HG02973 (cell line): ENCODE measurements around the gene SYNE2.

ENCODE experiments used
- ATAC-seq: cut with Tn5 transposase; IDR thresholded peaks from one replicate; pipeline ENCODE4 v1.9.1; 2021; ENCODE audit warnings: moderate library complexity; ENCODE audit not compliant: unreplicated experiment

The SYNE2 gene

DNA sequence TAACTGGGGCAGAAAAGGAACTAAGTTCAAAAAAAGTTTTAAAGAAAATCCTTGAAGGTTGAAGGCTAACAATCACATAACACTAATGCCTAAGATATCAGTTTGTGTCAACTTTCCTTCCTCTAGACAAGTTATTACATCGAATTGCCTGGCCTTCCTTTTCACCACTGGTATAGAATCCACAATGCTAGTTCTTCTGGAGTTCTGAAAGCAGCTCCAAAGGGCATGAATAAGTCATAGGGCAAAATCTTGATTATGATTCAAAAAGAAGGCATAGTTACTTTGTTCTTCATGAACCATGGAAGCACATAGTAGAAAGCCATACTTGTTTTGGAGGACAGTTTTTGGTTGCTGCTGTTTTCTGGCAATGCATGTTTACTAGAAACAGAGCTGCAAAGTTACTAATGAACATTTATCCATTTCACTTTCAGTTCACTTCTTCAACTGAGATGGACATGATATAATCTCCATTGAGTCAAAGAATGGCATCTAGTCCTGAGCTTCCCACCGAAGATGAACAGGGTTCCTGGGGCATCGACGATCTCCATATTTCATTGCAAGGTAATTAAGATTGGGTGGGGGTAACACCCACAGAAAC lies 56.0 kb downstream of the SYNE2 start:
- ATAC-seq = no peak

DNA sequence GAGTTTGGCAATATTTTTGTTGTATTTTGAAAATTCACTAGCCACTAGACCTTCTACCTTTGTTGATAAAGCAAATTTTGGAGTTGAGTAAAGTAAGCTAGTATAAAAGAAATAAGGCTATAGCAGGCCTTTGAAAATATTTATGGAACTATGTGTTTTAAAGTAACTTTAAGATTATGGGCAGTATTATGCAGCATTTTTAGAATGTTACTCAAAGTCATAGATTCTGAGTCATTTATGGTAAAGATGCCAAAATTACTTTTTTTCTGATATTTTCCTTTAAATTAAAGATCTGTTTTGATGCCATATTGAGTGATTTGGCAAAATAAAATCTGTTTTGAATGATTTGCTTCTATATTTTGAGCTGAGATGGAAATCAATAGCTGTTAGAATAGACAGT lies 57.2 kb downstream of the SYNE2 start:
- ATAC-seq = no peak

DNA sequence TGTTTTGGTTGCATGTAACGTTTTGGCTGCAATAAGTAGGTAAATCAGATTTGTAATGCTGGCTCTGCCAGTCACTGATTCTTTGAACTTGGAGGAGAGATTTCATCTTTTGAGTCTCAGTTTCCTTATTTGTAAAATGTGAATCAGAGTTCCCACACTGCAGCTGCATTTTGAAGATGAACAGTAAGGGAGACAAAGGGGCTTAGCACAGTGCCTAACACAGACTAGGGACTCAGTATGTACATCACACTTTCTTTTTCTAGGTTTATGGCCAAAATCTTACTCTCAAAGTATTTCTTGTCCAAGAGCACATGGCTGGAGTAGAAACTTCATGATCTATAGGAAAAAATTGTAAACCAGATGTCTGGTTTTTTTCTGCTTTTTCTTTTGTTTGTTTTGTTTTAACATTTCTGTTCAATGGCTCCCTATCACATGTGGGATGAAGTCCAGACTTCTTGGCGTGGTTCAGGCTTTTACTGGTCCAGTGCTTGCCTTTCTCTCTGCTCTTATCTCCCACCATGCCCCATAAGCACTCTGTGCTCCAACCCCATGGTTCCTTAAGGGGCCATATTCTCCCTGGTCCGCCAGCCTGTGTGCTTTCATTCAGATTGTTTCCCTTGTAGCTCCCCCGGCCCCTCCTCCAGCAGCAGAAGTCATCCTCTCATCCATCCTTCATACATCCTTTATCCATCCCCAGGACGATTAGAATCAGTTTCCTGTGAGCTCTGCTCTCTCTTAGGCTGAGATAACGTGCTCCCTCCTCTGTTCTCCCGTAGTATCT lies 58.0 kb downstream of the SYNE2 start:
- no peak for ATAC-seq

DNA sequence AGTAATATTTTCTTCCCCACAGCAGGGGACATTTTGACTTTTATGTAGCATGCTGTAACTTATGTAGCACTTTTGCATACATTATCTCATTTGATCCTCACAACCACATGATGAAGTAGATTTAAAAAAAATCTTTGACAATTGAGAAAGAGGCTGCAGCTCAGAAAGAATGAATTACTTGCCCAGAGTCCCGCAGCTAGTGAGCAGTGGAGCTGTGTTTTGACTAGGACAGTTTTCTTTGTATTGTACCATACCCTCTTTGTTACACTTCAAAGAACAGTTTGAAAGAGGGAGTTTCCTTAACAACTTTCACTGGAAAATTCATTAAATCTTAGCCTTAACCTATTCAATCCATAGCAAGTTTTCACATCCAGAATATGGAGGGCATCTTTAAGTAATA lies 58.6 kb downstream of the SYNE2 start:
- ATAC-seq = no peak

DNA sequence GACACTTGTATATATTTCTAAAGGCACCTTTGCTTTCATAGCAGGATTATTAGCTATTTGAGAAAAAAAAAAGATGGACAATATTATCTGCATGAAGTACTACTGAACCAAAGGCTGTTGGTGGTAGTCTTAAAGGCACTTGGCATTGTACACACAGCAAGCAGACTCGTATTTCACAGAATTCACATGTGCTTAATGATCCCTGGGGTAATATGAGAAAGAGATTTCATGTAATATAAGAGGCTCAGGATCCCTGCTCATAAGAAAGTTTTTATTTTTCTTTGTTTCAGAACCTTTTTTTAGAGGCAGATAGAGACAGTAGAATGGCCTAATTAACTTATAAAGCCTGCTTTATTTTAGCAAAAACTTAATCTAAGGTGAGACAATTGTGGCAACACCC lies 59.5 kb downstream of the SYNE2 start:
- ATAC-seq = no peak

DNA sequence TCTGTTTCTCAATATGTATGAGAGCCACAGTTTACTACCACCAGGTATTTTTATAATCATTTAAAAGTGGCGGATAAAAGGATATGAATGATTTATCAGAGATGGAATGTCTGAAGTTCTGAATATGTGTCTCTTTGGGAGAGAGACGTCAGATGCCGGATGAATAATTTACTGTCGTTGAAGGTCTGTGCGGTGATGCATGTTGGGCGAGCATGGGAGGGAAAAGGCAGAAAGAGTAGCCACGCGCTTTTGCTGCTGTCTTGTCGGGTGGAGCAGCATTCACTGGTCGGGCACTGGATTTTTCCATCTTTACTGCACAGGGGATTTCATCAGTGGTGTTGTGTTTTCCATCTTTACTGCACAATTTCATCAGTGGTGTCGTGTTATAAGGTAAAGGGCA lies 65.6 kb downstream of the SYNE2 start:
- ATAC-seq = no peak

DNA sequence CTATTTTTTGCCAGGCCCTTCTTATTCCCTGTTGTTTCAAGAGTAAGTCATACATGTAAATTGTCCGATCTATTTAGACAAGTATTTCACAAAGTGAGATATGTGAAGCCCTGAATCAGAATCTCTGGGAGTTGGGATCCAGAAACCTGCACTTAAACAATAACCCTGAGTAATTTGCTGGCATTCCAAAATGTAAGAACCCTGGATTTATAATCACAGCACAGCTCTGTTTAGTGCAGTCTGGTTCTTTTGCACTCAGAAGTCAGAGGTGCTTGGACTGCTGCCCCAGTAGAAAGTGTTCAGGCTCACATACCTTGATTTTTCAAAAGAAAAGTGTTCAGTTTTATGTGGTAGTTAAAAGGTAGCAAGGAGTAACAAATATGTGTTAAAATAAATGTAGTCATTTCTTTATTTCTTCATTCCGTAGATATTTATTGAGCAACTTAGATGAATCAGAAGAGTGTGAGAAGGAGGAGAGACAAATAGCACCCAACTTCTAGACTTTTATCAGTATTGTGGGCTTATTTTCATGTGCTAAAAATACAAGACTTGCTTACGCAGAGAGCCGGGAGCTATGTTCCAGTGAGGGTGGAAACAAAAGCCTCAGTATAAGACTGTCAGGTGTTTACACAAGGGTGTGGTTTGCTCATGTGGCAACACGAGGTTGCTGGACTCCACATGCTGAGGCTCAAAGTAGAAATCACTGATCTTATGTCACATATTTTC lies 70.1 kb downstream of the SYNE2 start:
- ATAC-seq = no peak

DNA sequence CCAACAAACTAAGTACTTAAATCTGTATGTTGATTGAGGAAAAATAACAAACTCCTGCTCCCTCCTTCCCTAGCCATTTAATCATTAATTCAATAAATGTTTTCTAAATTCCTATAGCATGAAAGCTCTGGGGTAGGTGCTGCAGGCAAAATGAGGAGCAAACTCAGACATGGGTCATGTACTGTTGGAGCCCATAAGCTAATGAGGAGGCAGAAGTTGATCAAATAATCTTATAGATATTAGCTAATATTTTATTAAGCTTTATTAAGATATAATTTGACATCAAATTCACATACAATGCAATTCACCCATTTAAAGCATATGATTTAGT lies 70.6 kb downstream of the SYNE2 start:
- no peak for ATAC-seq

DNA sequence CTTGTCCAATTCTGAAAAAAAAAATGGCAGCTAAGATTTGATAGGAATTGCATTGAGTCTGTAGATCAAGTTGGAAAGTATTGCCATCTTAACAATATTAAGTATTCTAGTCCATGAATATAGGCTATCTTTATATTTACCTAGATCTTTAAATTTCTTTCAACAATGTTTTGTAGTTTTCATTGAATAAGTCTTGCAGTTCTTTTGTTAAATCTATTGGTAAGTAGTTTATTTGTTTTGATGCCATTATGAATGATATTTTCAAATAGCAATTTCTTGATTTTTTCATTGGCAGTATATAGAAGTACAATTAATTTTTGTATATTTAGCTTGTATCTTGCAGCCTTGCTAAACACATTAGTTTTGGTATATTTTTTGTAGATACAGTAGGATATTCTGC lies 71.6 kb downstream of the SYNE2 start:
- ATAC-seq = no peak

DNA sequence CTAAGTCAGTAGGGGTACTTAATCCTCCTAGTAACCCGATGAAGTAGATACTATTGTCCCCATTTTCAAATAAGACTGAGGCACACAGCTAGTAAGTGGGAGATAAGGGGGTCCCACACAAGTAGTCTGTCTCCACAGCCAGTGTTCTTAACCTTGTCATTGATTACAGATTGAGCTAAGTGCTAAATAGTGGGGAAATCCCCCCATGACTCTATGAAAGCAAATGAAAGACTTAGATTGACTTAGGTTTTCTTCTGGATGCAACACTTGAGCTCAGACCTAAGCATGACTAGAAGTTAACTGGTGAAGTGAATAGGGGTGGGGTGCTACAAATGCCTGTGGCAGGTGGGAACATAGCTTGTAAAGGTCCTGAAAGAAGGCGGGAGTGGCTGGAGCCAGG lies 73.8 kb downstream of the SYNE2 start:
- ATAC-seq = no peak

DNA sequence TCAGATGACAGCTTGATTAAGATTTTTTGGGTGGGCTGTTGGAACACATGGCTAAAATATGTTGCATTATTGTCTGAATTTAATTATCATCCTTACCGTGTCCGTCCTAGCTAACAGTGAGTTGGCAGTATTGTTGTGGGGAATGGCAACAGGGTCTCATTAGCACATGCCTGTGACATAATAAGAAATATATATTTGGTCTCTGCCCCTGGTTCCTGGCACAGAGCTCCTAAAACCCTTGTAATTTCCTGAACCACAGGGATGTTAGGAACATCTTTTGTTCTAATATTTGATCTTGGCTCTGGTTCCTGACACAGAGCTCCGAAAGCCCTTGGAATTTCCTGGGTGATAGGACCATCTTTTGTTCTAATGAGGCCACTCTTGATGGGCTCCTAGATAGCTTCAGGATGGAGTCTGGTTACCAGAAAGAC lies 76.0 kb downstream of the SYNE2 start:
- ATAC-seq = no peak

DNA sequence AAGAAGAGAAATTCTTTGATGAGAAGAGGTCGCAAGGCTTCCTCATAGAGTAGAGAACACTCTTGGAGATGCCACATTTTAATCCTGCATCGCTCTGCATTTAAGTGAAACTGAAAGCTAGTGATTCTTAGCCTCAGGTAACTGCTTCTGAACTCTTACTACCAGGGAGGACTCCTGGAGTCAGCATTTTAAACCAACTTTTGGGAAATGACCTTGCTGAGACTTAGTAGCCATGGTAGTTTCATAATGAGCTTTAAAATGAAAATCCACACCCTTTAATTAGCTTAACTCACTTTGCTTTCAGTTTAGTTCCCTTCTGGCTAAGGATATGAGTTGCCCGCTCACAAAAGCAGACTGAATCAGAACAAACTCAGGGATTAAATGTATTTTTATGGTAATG lies 80.3 kb downstream of the SYNE2 start:
- ATAC-seq = no peak

DNA sequence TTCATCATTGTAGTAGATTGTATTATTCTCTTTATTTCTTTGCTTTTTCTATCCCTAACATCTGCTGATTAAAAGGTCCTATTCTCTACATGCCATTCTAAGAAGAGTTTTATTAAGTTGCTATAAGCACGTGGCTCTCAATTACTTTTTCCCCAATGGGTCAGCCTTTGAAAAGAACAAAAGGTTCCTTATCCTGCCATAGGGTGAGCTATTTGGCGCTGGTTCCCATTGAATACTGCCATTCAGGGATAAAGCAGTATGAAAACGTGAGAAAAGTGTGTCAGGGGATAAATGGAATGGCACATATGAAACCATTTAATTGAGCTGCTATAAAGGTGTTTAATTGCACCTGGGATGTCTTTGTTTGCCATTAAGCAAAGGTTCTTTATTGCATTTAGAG lies 80.9 kb downstream of the SYNE2 start:
- no peak for ATAC-seq

DNA sequence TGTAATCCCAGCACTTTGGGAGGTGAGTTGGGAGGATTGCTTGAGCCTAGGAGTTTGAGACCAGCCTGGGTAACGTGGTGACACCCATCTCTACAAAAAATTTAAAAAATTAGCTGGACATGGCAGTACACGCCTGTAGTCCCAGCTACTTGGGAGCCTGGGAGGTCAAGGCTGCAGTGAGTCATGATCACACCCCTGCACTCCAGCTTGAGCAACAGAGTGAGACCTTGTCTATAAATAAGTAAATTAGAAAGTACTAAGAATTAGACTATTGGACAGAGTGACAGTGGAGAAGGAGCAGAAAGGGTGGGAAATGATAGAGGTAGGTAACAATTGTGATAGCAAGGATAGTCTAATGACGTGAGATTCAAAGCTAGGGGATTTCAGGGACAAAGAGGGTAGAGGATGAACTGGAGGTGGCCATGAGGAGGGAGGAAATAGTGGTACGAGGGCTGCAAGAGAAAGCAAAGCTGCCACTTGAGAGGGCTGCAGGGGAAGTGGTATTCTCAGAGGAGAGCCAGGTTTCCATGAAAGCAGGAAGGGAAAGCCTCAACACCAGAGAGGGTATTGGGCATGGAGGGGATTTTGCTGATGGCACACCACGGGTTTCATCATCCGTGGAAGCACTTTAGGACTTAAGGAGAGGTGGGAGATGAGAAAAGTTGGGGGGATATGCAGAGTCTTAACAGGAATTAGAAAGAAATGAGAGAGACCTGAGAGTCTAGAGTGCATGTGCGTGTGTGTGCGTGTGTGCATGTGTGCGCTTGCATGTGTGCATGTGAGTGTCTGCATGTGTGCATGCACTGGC lies 85.6 kb downstream of the SYNE2 start:
- ATAC-seq = no peak

DNA sequence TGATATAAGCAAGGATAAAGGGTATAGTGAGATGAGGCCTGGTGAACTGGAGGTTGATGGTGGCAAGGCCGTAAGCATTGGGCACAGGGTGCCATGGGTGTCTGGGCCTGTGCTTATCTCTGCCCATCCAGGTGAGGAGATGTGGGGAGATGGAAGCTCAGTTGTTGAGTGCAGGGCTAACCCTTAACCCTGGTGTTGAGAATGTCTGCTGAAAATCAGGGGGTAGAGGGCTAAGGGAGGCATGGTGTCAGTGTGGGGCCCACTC lies 86.1 kb downstream of the SYNE2 start:
- no peak for ATAC-seq

DNA sequence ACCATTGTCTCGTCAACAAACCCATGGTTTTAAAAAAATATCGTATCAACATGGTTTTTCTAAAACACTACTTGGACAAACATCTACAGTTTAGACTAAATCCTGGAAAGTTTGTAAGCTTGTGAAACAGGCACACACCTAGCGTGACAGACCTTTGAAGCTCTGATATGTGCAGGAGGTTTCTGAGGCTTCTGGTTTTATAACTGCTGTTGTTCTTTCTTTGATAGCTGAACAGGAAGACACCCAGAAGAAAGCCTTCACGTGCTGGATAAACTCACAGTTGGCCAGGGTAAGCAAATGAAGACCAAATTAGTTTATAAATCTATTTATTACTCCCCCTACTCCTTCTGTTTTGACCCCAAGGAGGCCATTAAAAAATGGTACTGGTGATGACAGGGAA lies 87.6 kb downstream of the SYNE2 start:
- no peak for ATAC-seq

DNA sequence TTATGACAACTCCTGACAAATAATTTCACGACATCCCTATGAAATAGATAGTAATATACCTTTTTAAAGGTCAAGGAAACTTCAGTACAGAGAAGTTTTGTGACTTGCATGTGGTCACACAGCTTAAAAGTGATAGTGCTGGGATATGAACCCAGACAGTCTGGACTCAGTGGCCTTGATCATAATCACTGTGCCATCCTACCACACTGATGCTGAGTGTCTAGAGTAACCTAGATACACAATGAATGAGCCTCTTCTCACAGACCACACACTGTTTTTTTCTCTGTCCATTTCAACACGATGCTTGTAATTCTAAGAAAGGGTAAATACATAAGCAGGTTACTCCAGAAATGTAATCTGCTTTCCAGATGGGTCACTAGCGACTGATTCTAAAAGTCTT lies 88.2 kb downstream of the SYNE2 start:
- no peak for ATAC-seq

DNA sequence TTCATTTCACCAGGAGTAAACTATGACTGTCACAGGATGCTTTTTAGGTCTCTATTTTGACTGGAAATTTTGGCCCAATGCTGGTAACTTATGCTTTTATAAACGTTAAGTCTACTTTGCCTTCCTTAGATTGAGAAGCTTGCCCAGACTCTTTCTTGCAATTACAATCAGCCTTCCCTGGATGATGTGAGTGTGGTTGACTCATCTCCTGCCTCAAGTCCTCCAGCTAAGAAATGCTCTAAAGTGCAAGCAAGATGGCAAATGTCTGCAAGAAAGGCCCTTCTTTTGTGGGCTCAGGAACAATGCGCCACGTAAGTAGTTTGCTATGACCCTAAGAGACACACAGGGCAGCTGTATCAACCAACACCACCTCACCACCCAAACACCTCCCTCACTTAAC lies 96.9 kb downstream of the SYNE2 start:
- ATAC-seq = no peak

DNA sequence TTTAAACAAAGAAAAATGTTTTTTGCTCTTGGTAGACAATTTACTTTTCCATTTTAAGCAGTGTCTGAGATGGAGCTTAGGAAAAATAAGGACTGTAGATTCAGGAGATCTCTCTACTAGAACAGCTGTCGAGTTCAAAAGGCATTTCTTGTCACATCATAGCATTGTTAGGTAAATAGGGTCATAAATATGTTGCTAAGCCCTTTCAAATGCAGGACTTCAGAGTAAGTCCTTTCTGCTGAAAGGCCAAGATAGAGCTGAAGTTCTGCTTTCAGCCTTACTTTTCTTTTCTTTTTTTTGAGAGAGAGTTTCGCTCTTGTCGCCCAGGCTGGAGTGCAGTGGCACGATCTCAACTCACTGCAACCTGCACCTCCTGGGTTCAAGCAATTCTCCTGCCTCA lies 98.2 kb downstream of the SYNE2 start:
- no peak for ATAC-seq

DNA sequence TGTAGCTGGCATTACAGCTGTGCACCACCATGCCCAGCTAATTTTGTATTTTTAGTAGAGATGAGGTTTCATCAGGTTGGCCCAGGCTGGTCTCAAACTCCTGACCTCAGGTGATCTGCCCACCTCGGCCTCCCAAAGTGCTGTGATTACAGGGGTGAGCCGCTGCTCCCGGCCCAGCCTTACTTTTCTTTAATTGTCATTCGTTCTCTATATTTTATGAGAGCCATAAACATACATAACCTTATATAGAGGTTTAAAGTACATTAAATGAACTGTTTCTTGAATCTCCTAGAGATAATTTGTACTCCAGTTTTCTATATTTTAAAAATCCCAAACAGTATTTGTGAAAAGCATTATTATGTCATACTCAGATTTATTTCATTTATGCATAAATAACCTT lies 98.6 kb downstream of the SYNE2 start:
- no peak for ATAC-seq

DNA sequence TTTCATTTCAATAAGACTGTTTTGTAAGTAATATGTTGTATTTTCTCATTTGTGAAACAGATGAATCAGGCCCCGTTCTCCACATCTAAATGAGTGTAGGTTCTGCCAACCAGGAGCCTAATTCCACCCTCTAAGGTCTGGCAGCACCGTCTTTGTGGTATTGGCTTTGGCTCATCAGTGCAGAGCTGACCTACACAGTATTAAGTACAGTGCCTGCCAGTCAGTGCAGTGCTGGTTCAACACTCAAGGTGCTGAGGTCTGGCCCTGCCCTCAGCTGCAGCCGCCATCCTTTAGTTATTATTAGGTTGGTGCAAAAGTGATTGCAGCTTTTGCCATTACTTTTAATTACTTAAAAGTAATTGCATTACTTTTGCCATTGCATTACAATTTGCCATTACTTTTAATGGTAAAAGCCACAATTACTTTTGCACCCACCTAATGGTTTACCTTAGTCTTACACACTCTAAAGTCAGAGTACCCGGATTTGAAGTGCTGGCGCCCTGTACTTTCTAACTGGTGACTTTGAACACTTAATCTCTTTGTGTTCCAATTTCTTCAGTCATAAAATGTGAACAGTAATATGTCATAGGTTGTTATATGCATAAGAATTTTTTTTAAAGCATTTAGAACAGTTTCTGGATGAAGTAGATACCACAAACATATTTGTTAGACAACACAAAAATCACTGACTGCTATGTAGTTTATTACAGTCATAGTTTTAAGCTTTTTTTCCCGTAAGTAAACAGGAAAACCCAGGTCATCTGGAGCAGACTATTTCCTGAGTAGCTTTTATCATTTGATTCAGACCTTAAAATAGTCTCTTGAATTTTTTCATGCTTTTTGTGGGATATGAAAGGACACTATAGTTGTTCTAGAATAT lies 99.5 kb downstream of the SYNE2 start:
- ATAC-seq = no peak
